ENCODE measurements around the gene MCTP1. TPM values are rescaled to one million over a fixed set of nuclear protein-coding genes. Genes with fewer than 3 reads are reported as not detected.

The MCTP1 gene
- polyA plus RNA-seq, 1 donor from 2014 or later: 1.9 TPM

DNA sequence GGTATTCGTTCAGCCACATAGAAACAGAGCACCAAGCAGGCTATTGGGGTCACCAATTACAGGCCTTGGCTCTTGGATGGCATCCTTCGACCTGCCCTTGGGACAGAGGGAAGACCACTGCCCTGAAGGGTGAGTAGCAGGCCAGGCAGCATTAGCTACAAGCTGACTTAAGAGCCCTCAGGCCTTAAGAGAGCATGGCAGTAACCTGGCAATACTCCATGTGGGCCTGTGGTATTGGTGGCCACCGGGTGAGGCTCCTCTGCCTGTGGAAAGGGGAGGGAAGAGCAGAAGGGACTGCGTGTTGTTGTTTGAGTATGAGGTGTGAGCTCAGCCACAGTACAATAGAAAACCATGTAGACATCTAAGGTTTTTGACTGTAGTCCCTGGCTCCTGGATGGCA, 170.6 kb downstream of the MCTP1 start:
- no peak overlapping the region for H3K27ac ChIP-seq (ENCODE audit: low read length)
- H4K20me1 ChIP-seq (ENCODE audit: insufficient read depth): no peaks in the 10 kb centered on the region
- no peaks in the 10 kb centered on the region for H3F3A ChIP-seq (ENCODE audit: insufficient read depth, low read length, poor library complexity, severe bottlenecking)
- no peaks in the 10 kb centered on the region for H3K79me2 ChIP-seq (replicated peaks; ENCODE audit: insufficient read depth, low read length)
- H3K27me3 ChIP-seq (ENCODE audit: insufficient read depth, low read depth, low read length): no peaks in the 10 kb centered on the region
- H3K9ac ChIP-seq (ENCODE audit: low read length): no peak overlapping the region
- no peak overlapping the region for H3K4me2 ChIP-seq (ENCODE audit: low read length)
- no peaks in the 10 kb centered on the region for H3K9me3 ChIP-seq (ENCODE audit: low read length)
- no peaks in the 10 kb centered on the region for H3K9me2 ChIP-seq (ENCODE audit: insufficient read depth, low read length)
- H2AFZ ChIP-seq (ENCODE audit: low read depth, low read length): no peak overlapping the region
- no peak for TF ChIP-seq MXI1 (conservative IDR thresholded peaks at IDR 0.05; ENCODE audit: poor library complexity, severe bottlenecking)
- TF ChIP-seq SMC3 (conservative IDR thresholded peaks at IDR 0.05; ENCODE audit: poor library complexity): no peak
- TF ChIP-seq EP300 (conservative IDR thresholded peaks at IDR 0.05; ENCODE audit: poor library complexity, severe bottlenecking): no peak
- TF ChIP-seq, protein P1, sequence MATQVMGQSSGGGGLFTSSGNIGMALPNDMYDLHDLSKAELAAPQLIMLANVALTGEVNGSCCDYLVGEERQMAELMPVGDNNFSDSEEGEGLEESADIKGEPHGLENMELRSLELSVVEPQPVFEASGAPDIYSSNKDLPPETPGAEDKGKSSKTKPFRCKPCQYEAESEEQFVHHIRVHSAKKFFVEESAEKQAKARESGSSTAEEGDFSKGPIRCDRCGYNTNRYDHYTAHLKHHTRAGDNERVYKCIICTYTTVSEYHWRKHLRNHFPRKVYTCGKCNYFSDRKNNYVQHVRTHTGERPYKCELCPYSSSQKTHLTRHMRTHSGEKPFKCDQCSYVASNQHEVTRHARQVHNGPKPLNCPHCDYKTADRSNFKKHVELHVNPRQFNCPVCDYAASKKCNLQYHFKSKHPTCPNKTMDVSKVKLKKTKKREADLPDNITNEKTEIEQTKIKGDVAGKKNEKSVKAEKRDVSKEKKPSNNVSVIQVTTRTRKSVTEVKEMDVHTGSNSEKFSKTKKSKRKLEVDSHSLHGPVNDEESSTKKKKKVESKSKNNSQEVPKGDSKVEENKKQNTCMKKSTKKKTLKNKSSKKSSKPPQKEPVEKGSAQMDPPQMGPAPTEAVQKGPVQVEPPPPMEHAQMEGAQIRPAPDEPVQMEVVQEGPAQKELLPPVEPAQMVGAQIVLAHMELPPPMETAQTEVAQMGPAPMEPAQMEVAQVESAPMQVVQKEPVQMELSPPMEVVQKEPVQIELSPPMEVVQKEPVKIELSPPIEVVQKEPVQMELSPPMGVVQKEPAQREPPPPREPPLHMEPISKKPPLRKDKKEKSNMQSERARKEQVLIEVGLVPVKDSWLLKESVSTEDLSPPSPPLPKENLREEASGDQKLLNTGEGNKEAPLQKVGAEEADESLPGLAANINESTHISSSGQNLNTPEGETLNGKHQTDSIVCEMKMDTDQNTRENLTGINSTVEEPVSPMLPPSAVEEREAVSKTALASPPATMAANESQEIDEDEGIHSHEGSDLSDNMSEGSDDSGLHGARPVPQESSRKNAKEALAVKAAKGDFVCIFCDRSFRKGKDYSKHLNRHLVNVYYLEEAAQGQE (IDR thresholded peaks at IDR 0.05; ENCODE audit: borderline replicate concordance): no peak
- no peak for TF ChIP-seq EZH2 (IDR thresholded peaks at IDR 0.05; ENCODE audit: borderline replicate concordance, insufficient read depth, low read length, poor library complexity, severe bottlenecking)
- no peak for TF ChIP-seq POLR2AphosphoS5 (IDR thresholded peaks at IDR 0.05)
- TF ChIP-seq, protein P2, sequence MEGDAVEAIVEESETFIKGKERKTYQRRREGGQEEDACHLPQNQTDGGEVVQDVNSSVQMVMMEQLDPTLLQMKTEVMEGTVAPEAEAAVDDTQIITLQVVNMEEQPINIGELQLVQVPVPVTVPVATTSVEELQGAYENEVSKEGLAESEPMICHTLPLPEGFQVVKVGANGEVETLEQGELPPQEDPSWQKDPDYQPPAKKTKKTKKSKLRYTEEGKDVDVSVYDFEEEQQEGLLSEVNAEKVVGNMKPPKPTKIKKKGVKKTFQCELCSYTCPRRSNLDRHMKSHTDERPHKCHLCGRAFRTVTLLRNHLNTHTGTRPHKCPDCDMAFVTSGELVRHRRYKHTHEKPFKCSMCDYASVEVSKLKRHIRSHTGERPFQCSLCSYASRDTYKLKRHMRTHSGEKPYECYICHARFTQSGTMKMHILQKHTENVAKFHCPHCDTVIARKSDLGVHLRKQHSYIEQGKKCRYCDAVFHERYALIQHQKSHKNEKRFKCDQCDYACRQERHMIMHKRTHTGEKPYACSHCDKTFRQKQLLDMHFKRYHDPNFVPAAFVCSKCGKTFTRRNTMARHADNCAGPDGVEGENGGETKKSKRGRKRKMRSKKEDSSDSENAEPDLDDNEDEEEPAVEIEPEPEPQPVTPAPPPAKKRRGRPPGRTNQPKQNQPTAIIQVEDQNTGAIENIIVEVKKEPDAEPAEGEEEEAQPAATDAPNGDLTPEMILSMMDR (IDR thresholded peaks at IDR 0.05; ENCODE audit: poor library complexity, severe bottlenecking): no peak
- no peak for TF ChIP-seq TAF1 (IDR thresholded peaks at IDR 0.05; ENCODE audit: low read depth)
- no peak for TF ChIP-seq RAD21 (conservative IDR thresholded peaks at IDR 0.05)
- no peaks in the 10 kb centered on the region for H3K36me3 ChIP-seq (ENCODE audit: insufficient read depth, low read length)
- H3K4me3 ChIP-seq (ENCODE audit: low read length): no peak overlapping the region

DNA sequence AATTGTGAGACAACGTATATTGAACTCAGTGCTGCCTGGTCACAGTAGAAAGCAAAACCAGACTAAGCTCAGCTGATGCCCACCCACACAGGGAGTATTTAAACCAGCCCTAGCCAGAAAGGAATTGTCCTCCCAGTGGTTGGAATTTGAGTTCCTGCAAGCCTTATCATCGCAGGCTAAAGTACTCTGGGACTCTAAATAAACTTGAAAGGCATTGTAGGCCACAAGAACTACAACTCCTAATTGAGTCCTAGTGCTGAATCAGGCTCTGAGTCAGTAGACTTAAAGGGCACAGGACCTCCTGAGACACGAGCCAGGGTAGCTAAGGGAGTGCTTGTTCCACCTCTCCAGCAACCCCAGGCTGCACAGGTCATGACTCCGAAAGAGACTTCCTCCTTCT, 171.4 kb downstream of the MCTP1 start:
- H3K9me3 ChIP-seq (ENCODE audit: low read length): no peaks in the 10 kb centered on the region
- H3K36me3 ChIP-seq (ENCODE audit: insufficient read depth, low read length): no peaks in the 10 kb centered on the region
- H3K27ac ChIP-seq (ENCODE audit: low read length): no peak overlapping the region
- no peaks in the 10 kb centered on the region for H3K27me3 ChIP-seq (ENCODE audit: insufficient read depth, low read depth, low read length)
- no peak overlapping the region for H3K4me3 ChIP-seq (ENCODE audit: low read length)
- no peak overlapping the region for H3K9ac ChIP-seq (ENCODE audit: low read length)
- no peak for TF ChIP-seq TAF1 (IDR thresholded peaks at IDR 0.05; ENCODE audit: low read depth)
- H2AFZ ChIP-seq (ENCODE audit: low read depth, low read length): no peak overlapping the region
- no peaks in the 10 kb centered on the region for H3F3A ChIP-seq (ENCODE audit: insufficient read depth, low read length, poor library complexity, severe bottlenecking)
- no peaks in the 10 kb centered on the region for H3K79me2 ChIP-seq (replicated peaks; ENCODE audit: insufficient read depth, low read length)
- H3K4me2 ChIP-seq (ENCODE audit: low read length): no peak overlapping the region
- H4K20me1 ChIP-seq (ENCODE audit: insufficient read depth): no peaks in the 10 kb centered on the region
- no peaks in the 10 kb centered on the region for H3K9me2 ChIP-seq (ENCODE audit: insufficient read depth, low read length)

DNA sequence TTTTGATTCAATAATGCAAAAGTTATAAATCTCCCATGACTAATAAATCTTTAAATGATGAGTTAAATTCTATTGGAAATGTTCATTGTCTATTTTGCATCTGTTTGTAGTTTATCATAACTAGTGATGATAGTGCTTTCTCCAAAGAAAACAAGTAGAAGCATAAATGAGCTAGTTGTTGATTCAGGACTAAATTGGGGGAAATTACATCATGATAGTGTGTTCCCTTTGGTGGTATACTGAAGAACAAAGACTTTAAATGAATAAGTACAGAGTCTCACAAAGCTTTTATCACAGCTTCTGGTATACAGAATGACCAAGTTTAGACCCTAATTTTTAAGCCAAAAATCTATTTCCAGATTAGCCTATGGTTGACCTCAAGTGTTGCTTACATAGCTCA, 173.8 kb downstream of the MCTP1 start:
- no peak for TF ChIP-seq TAF1 (IDR thresholded peaks at IDR 0.05; ENCODE audit: low read depth)
- TF ChIP-seq EP300 (conservative IDR thresholded peaks at IDR 0.05; ENCODE audit: poor library complexity, severe bottlenecking): no peak
- TF ChIP-seq, protein P2 (IDR thresholded peaks at IDR 0.05; ENCODE audit: poor library complexity, severe bottlenecking): no peak
- TF ChIP-seq POLR2AphosphoS5 (IDR thresholded peaks at IDR 0.05): no peak
- TF ChIP-seq RAD21 (conservative IDR thresholded peaks at IDR 0.05): no peak
- TF ChIP-seq EZH2 (IDR thresholded peaks at IDR 0.05; ENCODE audit: borderline replicate concordance, insufficient read depth, low read length, poor library complexity, severe bottlenecking): no peak
- TF ChIP-seq, protein P1 (IDR thresholded peaks at IDR 0.05; ENCODE audit: borderline replicate concordance): no peak
- no peak for TF ChIP-seq MXI1 (conservative IDR thresholded peaks at IDR 0.05; ENCODE audit: poor library complexity, severe bottlenecking)
- no peak for TF ChIP-seq SMC3 (conservative IDR thresholded peaks at IDR 0.05; ENCODE audit: poor library complexity)
- H4K20me1 ChIP-seq (ENCODE audit: insufficient read depth): no peaks in the 10 kb centered on the region
- no peaks in the 10 kb centered on the region for H3K9me2 ChIP-seq (ENCODE audit: insufficient read depth, low read length)
- H3K27ac ChIP-seq (ENCODE audit: low read length): no peak overlapping the region
- no peaks in the 10 kb centered on the region for H3K9me3 ChIP-seq (ENCODE audit: low read length)
- H3K36me3 ChIP-seq (ENCODE audit: insufficient read depth, low read length): no peaks in the 10 kb centered on the region
- no peaks in the 10 kb centered on the region for H3F3A ChIP-seq (ENCODE audit: insufficient read depth, low read length, poor library complexity, severe bottlenecking)
- no peaks in the 10 kb centered on the region for H3K27me3 ChIP-seq (ENCODE audit: insufficient read depth, low read depth, low read length)
- H3K9ac ChIP-seq (ENCODE audit: low read length): no peak overlapping the region
- H2AFZ ChIP-seq (ENCODE audit: low read depth, low read length): no peak overlapping the region
- H3K79me2 ChIP-seq (replicated peaks; ENCODE audit: insufficient read depth, low read length): no peaks in the 10 kb centered on the region
- no peak overlapping the region for H3K4me2 ChIP-seq (ENCODE audit: low read length)
- H3K4me3 ChIP-seq (ENCODE audit: low read length): no peak overlapping the region

Data from neural cell (in vitro differentiated cells).